ENCODE measurements around the gene OSBPL2.

The OSBPL2 gene

GRCh38 chr20:62342910-62343309, 104.6 kb downstream of the OSBPL2 start:
- Histone ChIP-seq H3K4me1 (ENCODE audit: insufficient read depth, low read length) (no peaks in the 10 kb centered on the region), H3K4me3 (ENCODE audit: low read depth in 1 of 2, low read length in 2 of 2) (no peak overlapping the region), H3K27me3 (ENCODE audit: insufficient read depth, low read length, poor library complexity) (peaks cover 13% of the 10 kb centered on the region), H3K9me3 (ENCODE audit: insufficient read depth, low read length, severe bottlenecking) (no peaks in the 10 kb centered on the region), H4K20me1 (ENCODE audit: insufficient read depth, low read length) (0 out of 2 replicates have a peak, but pooled peaks cover 2% of the 10 kb centered on the region), H3K9ac (ENCODE audit: low read depth, low read length) (no peak overlapping the region), H3K27ac (ENCODE audit: low read length) (no peak overlapping the region), H3K79me2 (ENCODE audit: insufficient read depth, low read length) (no peaks in the 10 kb centered on the region), H2AFZ (ENCODE audit: low read depth, low read length) (no peak overlapping the region), H3K4me2 (ENCODE audit: insufficient read depth, low read length) (no peak overlapping the region), H3K36me3 (ENCODE audit: insufficient read depth, low read length) (no peaks in the 10 kb centered on the region)
- no peak for TF ChIP-seq CTCF (IDR thresholded peaks at IDR 0.05; ENCODE audit: borderline replicate concordance, extremely low read depth, low read length, poor library complexity, severe bottlenecking)
- no peak for TF ChIP-seq EZH2 (IDR thresholded peaks at IDR 0.05; ENCODE audit: borderline replicate concordance, low read depth, low read length, severe bottlenecking)
- DNase-seq (no peak), ATAC-seq (ENCODE audit: insufficient read depth, low read depth) (no peak)

GRCh38 chr20:62344092-62344491, 105.8 kb downstream of the OSBPL2 start:
- H3K4me3 ChIP-seq (ENCODE audit: low read depth in 1 of 2, low read length in 2 of 2) = no peak overlapping the region
- H3K9me3 ChIP-seq (ENCODE audit: insufficient read depth, low read length, severe bottlenecking) = peaks cover 2% of the 10 kb centered on the region
- no peaks in the 10 kb centered on the region for H3K36me3 ChIP-seq (ENCODE audit: insufficient read depth, low read length)
- no peaks in the 10 kb centered on the region for H3K4me1 ChIP-seq (ENCODE audit: insufficient read depth, low read length)
- no peak overlapping the region for H3K27ac ChIP-seq (ENCODE audit: low read length)
- 0 out of 2 replicates have a peak, but pooled peaks cover 2% of the 10 kb centered on the region for H4K20me1 ChIP-seq (ENCODE audit: insufficient read depth, low read length)
- DNase-seq (no peak), ATAC-seq (ENCODE audit: insufficient read depth, low read depth) (no peak)
- H3K79me2 ChIP-seq (ENCODE audit: insufficient read depth, low read length) = no peaks in the 10 kb centered on the region
- H3K4me2 ChIP-seq (ENCODE audit: insufficient read depth, low read length) = no peak overlapping the region
- no peak for TF ChIP-seq CTCF (IDR thresholded peaks at IDR 0.05; ENCODE audit: borderline replicate concordance, extremely low read depth, low read length, poor library complexity, severe bottlenecking)
- TF ChIP-seq EZH2 (IDR thresholded peaks at IDR 0.05; ENCODE audit: borderline replicate concordance, low read depth, low read length, severe bottlenecking) = no peak
- H3K27me3 ChIP-seq (ENCODE audit: insufficient read depth, low read length, poor library complexity) = peaks cover 8% of the 10 kb centered on the region
- H2AFZ ChIP-seq (ENCODE audit: low read depth, low read length) = no peak overlapping the region
- no peak overlapping the region for H3K9ac ChIP-seq (ENCODE audit: low read depth, low read length)

- peaks cover 2% of the 10 kb centered on the region for H3K9me3 ChIP-seq (ENCODE audit: insufficient read depth, low read length, severe bottlenecking)
- H3K27me3 ChIP-seq (ENCODE audit: insufficient read depth, low read length, poor library complexity) = peaks cover 7% of the 10 kb centered on the region
- no peaks in the 10 kb centered on the region for H3K79me2 ChIP-seq (ENCODE audit: insufficient read depth, low read length)
- no peaks in the 10 kb centered on the region for H3K36me3 ChIP-seq (ENCODE audit: insufficient read depth, low read length)
- no peak overlapping the region for H3K27ac ChIP-seq (ENCODE audit: low read length)
- TF ChIP-seq EZH2 (IDR thresholded peaks at IDR 0.05; ENCODE audit: borderline replicate concordance, low read depth, low read length, severe bottlenecking) (no peak), CTCF (IDR thresholded peaks at IDR 0.05; ENCODE audit: borderline replicate concordance, extremely low read depth, low read length, poor library complexity, severe bottlenecking) (no peak)
- H3K4me3 ChIP-seq (ENCODE audit: low read depth in 1 of 2, low read length in 2 of 2) = no peak overlapping the region
- ATAC-seq (ENCODE audit: insufficient read depth, low read depth) = no peak
- H2AFZ ChIP-seq (ENCODE audit: low read depth, low read length) = no peak overlapping the region
- no peaks in the 10 kb centered on the region for H3K4me1 ChIP-seq (ENCODE audit: insufficient read depth, low read length)
- no peak overlapping the region for H3K9ac ChIP-seq (ENCODE audit: low read depth, low read length)
- H3K4me2 ChIP-seq (ENCODE audit: insufficient read depth, low read length) = no peak overlapping the region
- no peak for DNase-seq
- 0 out of 2 replicates have a peak, but pooled peaks cover 2% of the 10 kb centered on the region for H4K20me1 ChIP-seq (ENCODE audit: insufficient read depth, low read length)
Observed at GRCh38 chr20:62344782-62345181, 106.5 kb downstream of the OSBPL2 start.

Data from DND-41 (cell line).